ENCODE data around the gene PARVA. TPM values are rescaled to one million over a fixed set of nuclear protein-coding genes. Genes with fewer than 3 reads are reported as not detected.

The PARVA gene
- total RNA-seq, 2 experiments from 2014 or later: not detected

GRCh38 chr11:12569499-12570425 is 192.4 kb downstream of the PARVA start:
- no TSS peak for BruUV-seq (replicated peaks)
- TF ChIP-seq CTCF (conservative IDR thresholded peaks at IDR 0.05; ENCODE audit: low read length): no peak
- TF ChIP-seq EZH2phosphoT487 (IDR thresholded peaks at IDR 0.05; ENCODE audit: borderline replicate concordance, low read depth, low read length): no peak
- Histone ChIP-seq H3K4me1 (ENCODE audit: insufficient read depth, low read length, poor library complexity, severe bottlenecking) (no peaks in the 10 kb centered on the region), H3K4me3 (ENCODE audit: low read depth, low read length, poor library complexity, severe bottlenecking) (no peak overlapping the region), H3K36me3 (ENCODE audit: insufficient read depth, low read length) (no peaks in the 10 kb centered on the region), H2AFZ (ENCODE audit: low read length) (no peak overlapping the region), H3K27ac (ENCODE audit: low read depth, low read length, poor library complexity, severe bottlenecking) (no peak overlapping the region), H3K9me2 (ENCODE audit: insufficient read depth, low read length) (no peaks in the 10 kb centered on the region), H3K79me2 (ENCODE audit: insufficient read depth, low read depth, low read length) (no peaks in the 10 kb centered on the region), H4K20me1 (ENCODE audit: insufficient read depth, low read length) (no peaks in the 10 kb centered on the region), H3K9me3 (ENCODE audit: low read length) (no peaks in the 10 kb centered on the region), H3K4me2 (ENCODE audit: low read length) (no peak overlapping the region)
- CTCF ChIA-PET (ENCODE audit: unreplicated experiment): no interaction called here
- intact Hi-C loops (cut with micrococcal nuclease; ENCODE audit: unreplicated experiment): no loop called here
- POLR2A ChIA-PET: interaction anchor here (1.0 kb wide), 1 partner anchor 9 kb away, joined by 4 read pairs; no protein-coding TSS in a partner anchor
- no peak for DNase-seq (ENCODE audit: low spot score)

DNA sequence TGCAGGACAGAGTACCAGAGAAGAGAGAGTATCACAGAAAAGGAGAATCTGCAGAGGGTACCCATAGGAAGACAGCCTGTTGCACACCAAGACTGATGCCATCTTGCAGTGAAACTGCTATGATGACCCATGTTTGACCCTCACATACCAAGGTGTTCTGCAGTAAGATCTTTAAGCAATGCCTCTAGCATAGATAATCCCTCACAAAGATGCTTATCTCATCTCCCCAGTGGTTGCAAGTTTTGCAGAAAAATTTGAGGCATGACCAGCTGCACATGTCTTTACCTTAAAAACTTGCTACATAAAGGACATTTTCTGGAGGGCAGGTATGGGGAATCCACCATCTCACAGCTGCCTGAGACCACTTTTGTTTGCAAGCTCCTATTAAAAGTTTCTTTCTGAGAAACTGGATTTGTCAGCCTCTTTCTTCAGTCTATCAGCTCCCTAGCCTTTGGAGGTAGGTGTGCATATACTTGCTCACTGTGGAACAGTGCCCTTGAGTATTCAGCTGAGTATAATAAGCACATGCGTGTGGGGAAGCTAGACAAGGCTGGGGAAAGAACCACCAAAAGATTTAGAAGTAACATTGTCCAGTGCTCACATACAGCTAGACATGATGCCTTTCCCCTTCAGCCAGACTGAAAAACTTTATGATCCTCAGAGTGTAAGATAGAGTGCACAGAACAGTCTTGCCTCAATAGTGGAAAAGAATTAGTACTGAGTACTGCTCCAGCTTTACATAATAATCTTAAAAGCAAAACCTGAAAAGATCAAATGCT is 196.5 kb downstream of the PARVA start:
- CTCF ChIA-PET (ENCODE audit: unreplicated experiment): no interaction called here
- H3K4me2 ChIP-seq (ENCODE audit: low read length): no peak overlapping the region
- POLR2A ChIA-PET: interaction anchor here (0.5 to 1.1 kb wide), 3 partner anchors 14 to 1059 kb away, joined by 3 to 4 read pairs (median 3); no protein-coding TSS in a partner anchor
- TF ChIP-seq EZH2phosphoT487 (IDR thresholded peaks at IDR 0.05; ENCODE audit: borderline replicate concordance, low read depth, low read length) (no peak), CTCF (conservative IDR thresholded peaks at IDR 0.05; ENCODE audit: low read length) (no peak)
- H3K36me3 ChIP-seq (ENCODE audit: insufficient read depth, low read length): no peaks in the 10 kb centered on the region
- intact Hi-C loops (cut with micrococcal nuclease; ENCODE audit: unreplicated experiment): no loop called here
- H3K27ac ChIP-seq (ENCODE audit: low read depth, low read length, poor library complexity, severe bottlenecking): no peak overlapping the region
- BruUV-seq (replicated peaks): no TSS peak
- H3K4me3 ChIP-seq (ENCODE audit: low read depth, low read length, poor library complexity, severe bottlenecking): no peak overlapping the region
- H4K20me1 ChIP-seq (ENCODE audit: insufficient read depth, low read length): no peaks in the 10 kb centered on the region
- H3K79me2 ChIP-seq (ENCODE audit: insufficient read depth, low read depth, low read length): no peaks in the 10 kb centered on the region
- no peak overlapping the region for H2AFZ ChIP-seq (ENCODE audit: low read length)
- no peaks in the 10 kb centered on the region for H3K9me3 ChIP-seq (ENCODE audit: low read length)
- no peaks in the 10 kb centered on the region for H3K9me2 ChIP-seq (ENCODE audit: insufficient read depth, low read length)
- no peaks in the 10 kb centered on the region for H3K4me1 ChIP-seq (ENCODE audit: insufficient read depth, low read length, poor library complexity, severe bottlenecking)
- DNase-seq (ENCODE audit: low spot score): no peak
